Keratinocyte (primary cell): ENCODE results near the gene YAF2. TPM values are rescaled to one million over a fixed set of nuclear protein-coding genes. Genes with fewer than 3 reads are reported as not detected.

Experiments used
- DNase-seq: peaks from one replicate; pipeline ENCODE4 v3.0.0-alpha.2; 2011; ENCODE audit warnings: low read depth, missing footprints, low spot score
- FAIRE-seq: peaks from 2 replicates; lab custom pipeline; 2011; peaks lifted over from hg19 to GRCh38; lab: Jason Lieb, UNC
- H2AFZ ChIP-seq: 2 replicates; pipeline ENCODE4 v1.6.0; 2012; ENCODE audit warnings: low read length, control low read depth, inconsistent platforms; ENCODE audit not compliant: control insufficient read depth
- H3K27ac ChIP-seq: 2 replicates; pipeline ENCODE4 v1.5.1; 2011; ENCODE audit warnings: low read length; ENCODE audit not compliant: control insufficient read depth, insufficient read depth
- H3K27me3 ChIP-seq: 3 replicates; pipeline ENCODE4 v1.6.0; 2011; ENCODE audit warnings: low read length; ENCODE audit not compliant: control insufficient read depth, insufficient read depth; ENCODE audit errors: extremely low read depth
- H3K36me3 ChIP-seq, 2 experiments: 2 replicates in 1 of 2; 3 replicates in 1 of 2; pipeline ENCODE4 v1.5.1; 2011; ENCODE audit warnings: low read length in 2 of 2, mild to moderate bottlenecking in 1 of 2; ENCODE audit not compliant: control insufficient read depth in 2 of 2, insufficient read depth in 2 of 2; ENCODE audit errors: extremely low read depth in 1 of 2
- H3K4me1 ChIP-seq: 3 replicates; pipeline ENCODE4 v1.5.1; 2011; ENCODE audit warnings: low read length; ENCODE audit not compliant: control insufficient read depth, insufficient read depth; ENCODE audit errors: extremely low read depth
- H3K4me2 ChIP-seq: 3 replicates; pipeline ENCODE4 v1.6.0; 2011; ENCODE audit warnings: low read depth, low read length; ENCODE audit not compliant: control insufficient read depth, insufficient read depth; ENCODE audit errors: extremely low read depth
- H3K4me3 ChIP-seq, 3 experiments: fragments of 200-600 bp in 1 of 3; sonication (generic) in 1 of 3; 2 replicates in 2 of 3; 3 replicates in 1 of 3; pipeline ENCODE4 v1.5.1; 2011 to 2016; ENCODE audit warnings: low read length in 3 of 3, mild to moderate bottlenecking in 3 of 3, control low read depth in 2 of 3, inconsistent platforms in 1 of 3, low read depth in 1 of 3, mixed read lengths in 1 of 3, mixed run types in 1 of 3, moderate library complexity in 1 of 3; ENCODE audit not compliant: control insufficient read depth in 2 of 3, insufficient read depth in 2 of 3; ENCODE audit errors: extremely low read depth in 1 of 3
- H3K79me2 ChIP-seq: 2 replicates; pipeline ENCODE4 v1.6.0; 2012; ENCODE audit warnings: low read length; ENCODE audit not compliant: control insufficient read depth, insufficient read depth
- H3K9ac ChIP-seq: 3 replicates; pipeline ENCODE4 v1.6.0; 2011; ENCODE audit warnings: low read length; ENCODE audit not compliant: control insufficient read depth, insufficient read depth; ENCODE audit errors: extremely low read depth
- H3K9me1 ChIP-seq: 3 replicates; pipeline ENCODE4 v1.6.0; 2011; ENCODE audit warnings: low read length; ENCODE audit not compliant: control insufficient read depth, insufficient read depth; ENCODE audit errors: extremely low read depth
- H3K9me3 ChIP-seq: 2 replicates; pipeline ENCODE4 v1.5.1; 2012; ENCODE audit warnings: low read depth, low read length; ENCODE audit not compliant: control insufficient read depth
- H4K20me1 ChIP-seq: 3 replicates; pipeline ENCODE4 v1.6.0; 2011; ENCODE audit warnings: low read length; ENCODE audit not compliant: control insufficient read depth, insufficient read depth; ENCODE audit errors: extremely low read depth
- CTCF ChIP-seq, 3 experiments: IDR thresholded peaks in 1 of 3; conservative IDR thresholded peaks in 1 of 3; optimal IDR thresholded peaks in 1 of 3; 2 replicates in 2 of 3; 3 replicates in 1 of 3; pipeline versions ENCODE3 to v1.5.1; 2011; ENCODE audit warnings: low read length in 3 of 3, mild to moderate bottlenecking in 3 of 3, moderate library complexity in 2 of 3, control low read depth in 1 of 3, inconsistent platforms in 1 of 3; ENCODE audit not compliant: insufficient read depth in 2 of 3; ENCODE audit errors: extremely low read depth in 1 of 3
- EZH2 ChIP-seq: IDR thresholded peaks from one replicate; pipeline ENCODE4 v1.6.1; 2012; ENCODE audit warnings: inconsistent platforms, mild to moderate bottlenecking, low read length, moderate library complexity
- dilution Hi-C: fragments of 300-500 bp; cut with MboI; formaldehyde crosslinking; loops from one replicate; pipeline ENCODE4 v1.7.0; 2020; ENCODE audit warnings: low sequenced_read_pairs; ENCODE audit not compliant: extremely low pct_ligation_motif_present
- polyA plus RNA-seq, 5 experiments: library from polyadenylated mRNA; depleted of rRNA in 3 of 5; stranded (reverse) in 3 of 5; stranded (forward) in 1 of 5; unstranded in 1 of 5; fragments of >200 nt; gene quantifications; 1 replicate in 1 of 5; 2 replicates in 3 of 5; 3 replicates in 1 of 5; pipeline versions ENCODE4 v1.2.1 to v1.2.3, GENCODE V29; 2011 to 2012; ENCODE audit warnings: missing spikeins in 2 of 5, low read depth in 1 of 5, low replicate concordance in 1 of 5

The YAF2 gene
- polyA plus RNA-seq, 1 donor (not counting 4 experiments of a cell fraction or from before 2014, with no cell fraction given), result 15.3 TPM

- Histone ChIP-seq H3K4me3 (no peak overlapping the region), H3K36me3 (no peaks in the 10 kb centered on the region), H2AFZ (no peak overlapping the region), H3K4me1 (peaks cover 6% of the 10 kb centered on the region), H3K9me3 (no peaks in the 10 kb centered on the region), H4K20me1 (no peaks in the 10 kb centered on the region), H3K79me2 (no peaks in the 10 kb centered on the region), H3K27me3 (no peaks in the 10 kb centered on the region), H3K4me2 (no peak overlapping the region), H3K9me1 (no peaks in the 10 kb centered on the region), H3K27ac (no peak overlapping the region), H3K9ac (no peak overlapping the region)
- FAIRE-seq, result no peak
- TF ChIP-seq EZH2, result no peak
- TF ChIP-seq CTCF (optimal IDR thresholded peaks at IDR 0.05 in 1 of 3, IDR thresholded peaks at IDR 0.05 in 1 of 3, conservative IDR thresholded peaks at IDR 0.05 in 1 of 3; ENCODE audit: extremely low read depth in 1 of 3, insufficient read depth in 2 of 3, low read length in 3 of 3), result no peak
- no peak for DNase-seq
- dilution Hi-C loops, result no loop called here
Observed at GRCh38 chr12:42166501-42166900, 71.5 kb downstream of the YAF2 start.

DNA sequence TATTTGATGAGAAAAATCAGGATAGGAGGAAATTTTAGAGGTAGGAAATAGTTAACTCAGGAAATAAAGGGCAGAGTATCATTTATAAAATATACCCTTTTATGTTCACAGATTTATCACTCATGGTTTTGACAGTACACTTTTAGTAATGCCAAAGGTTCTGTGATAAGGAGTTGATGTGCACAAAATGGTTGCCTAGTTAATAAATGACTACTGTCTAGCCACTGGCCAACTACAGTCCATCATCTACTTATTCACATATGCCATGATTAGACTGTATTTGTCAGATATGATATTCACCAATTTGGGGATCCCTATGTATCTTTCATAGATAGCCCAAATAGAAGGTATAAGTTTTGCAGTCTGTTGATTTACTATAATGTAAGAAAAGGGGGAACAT, 74.1 kb downstream of the YAF2 start:
- no peak overlapping the region for H3K9ac ChIP-seq
- no peaks in the 10 kb centered on the region for H3K9me3 ChIP-seq
- dilution Hi-C loops, result no loop called here
- no peak for DNase-seq
- H3K27me3 ChIP-seq, result no peaks in the 10 kb centered on the region
- H3K4me3 ChIP-seq, result no peak overlapping the region
- TF ChIP-seq EZH2, result no peak
- H4K20me1 ChIP-seq, result no peaks in the 10 kb centered on the region
- FAIRE-seq, result no peak
- no peak overlapping the region for H3K27ac ChIP-seq
- no peak overlapping the region for H2AFZ ChIP-seq
- H3K4me2 ChIP-seq, result no peak overlapping the region
- peaks cover 6% of the 10 kb centered on the region for H3K4me1 ChIP-seq
- no peaks in the 10 kb centered on the region for H3K36me3 ChIP-seq
- no peaks in the 10 kb centered on the region for H3K9me1 ChIP-seq
- no peaks in the 10 kb centered on the region for H3K79me2 ChIP-seq

- no peaks in the 10 kb centered on the region for H4K20me1 ChIP-seq
- no peak overlapping the region for H3K4me2 ChIP-seq
- no peak for FAIRE-seq
- no peak overlapping the region for H3K9ac ChIP-seq
- DNase-seq, result no peak
- H3K9me3 ChIP-seq, result no peaks in the 10 kb centered on the region
- H2AFZ ChIP-seq, result no peak overlapping the region
- H3K79me2 ChIP-seq, result no peaks in the 10 kb centered on the region
- H3K27ac ChIP-seq, result no peak overlapping the region
- no peaks in the 10 kb centered on the region for H3K36me3 ChIP-seq
- no peak for TF ChIP-seq EZH2
- no peak for TF ChIP-seq CTCF (optimal IDR thresholded peaks at IDR 0.05 in 1 of 3, IDR thresholded peaks at IDR 0.05 in 1 of 3, conservative IDR thresholded peaks at IDR 0.05 in 1 of 3; ENCODE audit: extremely low read depth in 1 of 3, insufficient read depth in 2 of 3, low read length in 3 of 3)
- no peaks in the 10 kb centered on the region for H3K9me1 ChIP-seq
- no peaks in the 10 kb centered on the region for H3K27me3 ChIP-seq
- dilution Hi-C loops, result no loop called here
- H3K4me1 ChIP-seq, result peaks cover 6% of the 10 kb centered on the region
- H3K4me3 ChIP-seq, result no peak overlapping the region
Observed at GRCh38 chr12:42162965-42163364, 75.1 kb downstream of the YAF2 start.
